DND-41 (cell line): ENCODE results near the gene IL1R2.

Source experiments
- EZH2 ChIP-seq: IDR thresholded peaks from 3 replicates; pipeline ENCODE4 v1.6.1; 2012; ENCODE audit warnings: borderline replicate concordance, low read depth, mild to moderate bottlenecking, moderate library complexity, low read length, inconsistent platforms; ENCODE audit not compliant: severe bottlenecking
- TF ChIP-seq, protein P1 (sequence below): IDR thresholded peaks from 2 replicates; pipeline ENCODE4 v1.5.1; 2012; ENCODE audit warnings: borderline replicate concordance, low read length, moderate library complexity, mild to moderate bottlenecking; ENCODE audit not compliant: poor library complexity, severe bottlenecking; ENCODE audit errors: extremely low read depth

DNA sequence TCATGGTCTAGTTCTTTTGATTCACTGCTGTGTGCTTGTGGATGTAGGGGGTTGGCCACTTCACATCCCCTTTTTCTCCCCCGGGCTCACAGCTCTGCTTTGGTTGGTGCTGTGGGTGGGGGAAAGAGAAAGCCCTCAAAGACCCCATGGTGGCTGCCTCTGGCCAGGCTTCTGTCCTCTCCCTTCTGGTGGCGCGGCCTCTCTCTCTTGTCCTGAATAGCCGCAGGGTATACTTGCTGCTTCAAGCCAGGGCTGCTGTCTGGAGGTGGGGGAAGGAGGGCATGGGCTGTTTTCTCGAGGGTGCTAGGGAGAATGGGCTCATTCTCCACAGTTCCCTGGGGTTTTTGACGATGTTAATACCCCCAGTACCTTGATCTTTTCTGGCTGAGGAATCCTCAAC lies 53.9 kb downstream of the IL1R2 start:
- TF ChIP-seq, protein P1, sequence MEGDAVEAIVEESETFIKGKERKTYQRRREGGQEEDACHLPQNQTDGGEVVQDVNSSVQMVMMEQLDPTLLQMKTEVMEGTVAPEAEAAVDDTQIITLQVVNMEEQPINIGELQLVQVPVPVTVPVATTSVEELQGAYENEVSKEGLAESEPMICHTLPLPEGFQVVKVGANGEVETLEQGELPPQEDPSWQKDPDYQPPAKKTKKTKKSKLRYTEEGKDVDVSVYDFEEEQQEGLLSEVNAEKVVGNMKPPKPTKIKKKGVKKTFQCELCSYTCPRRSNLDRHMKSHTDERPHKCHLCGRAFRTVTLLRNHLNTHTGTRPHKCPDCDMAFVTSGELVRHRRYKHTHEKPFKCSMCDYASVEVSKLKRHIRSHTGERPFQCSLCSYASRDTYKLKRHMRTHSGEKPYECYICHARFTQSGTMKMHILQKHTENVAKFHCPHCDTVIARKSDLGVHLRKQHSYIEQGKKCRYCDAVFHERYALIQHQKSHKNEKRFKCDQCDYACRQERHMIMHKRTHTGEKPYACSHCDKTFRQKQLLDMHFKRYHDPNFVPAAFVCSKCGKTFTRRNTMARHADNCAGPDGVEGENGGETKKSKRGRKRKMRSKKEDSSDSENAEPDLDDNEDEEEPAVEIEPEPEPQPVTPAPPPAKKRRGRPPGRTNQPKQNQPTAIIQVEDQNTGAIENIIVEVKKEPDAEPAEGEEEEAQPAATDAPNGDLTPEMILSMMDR = no peak
- TF ChIP-seq EZH2 = no peak
